Naive thymus-derived CD8-positive, alpha-beta T cell (primary cell): Measurements from ENCODE around the gene XPC. TPM values are rescaled to one million over a fixed set of nuclear protein-coding genes. Genes with fewer than 3 reads are reported as not detected.
"Not testable (repeated sequence)": the region's sequence is repeated elsewhere in the genome, so short reads cannot be mapped to it uniquely, and the experiment has no call there.

Source experiments
- ATAC-seq, 2 donors: fragments of 150-1000 bp; cut with Tn5 transposase in 1 of 2; sonication (Bioruptor Pico), chemical (Tn5 transposase) in 1 of 2; 1 replicate in 1 of 2; 2 replicates in 1 of 2; pipeline ENCODE4 v1.10.0; 2021; ENCODE audit warnings: mild to moderate bottlenecking in 2 of 2, moderate library complexity in 2 of 2
- POLR2A ChIA-PET: fragments of 350-600 bp; sonication (Branson Sonifier 250); formaldehyde crosslinking; loops from one replicate; lab custom pipeline; 2021; ENCODE audit warnings: antibody characterized with exemption; lab: Charles Lee
- DNase-seq, 10 donors: peaks; one replicate each; pipeline versions ENCODE4 v3.0.0 to v3.0.0-alpha.2; 2020 to 2022
- H3K27ac Mint-ChIP-seq, 10 donors: one replicate each; pipeline ENCODE4 v1.8.0; 2020 to 2022; ENCODE audit warnings: mild to moderate bottlenecking in 10 of 10, mixed read lengths in 10 of 10, moderate library complexity in 4 of 10, inconsistent platforms in 1 of 10
- H3K27me3 Mint-ChIP-seq, 5 donors: one replicate each; pipeline ENCODE4 v1.8.0; 2021 to 2022; ENCODE audit warnings: mixed read lengths in 5 of 5
- H3K36me3 Mint-ChIP-seq, 3 donors: one replicate each; pipeline ENCODE4 v1.8.0; 2020 to 2022; ENCODE audit warnings: mixed read lengths in 3 of 3, mild to moderate bottlenecking in 2 of 3, inconsistent platforms in 1 of 3
- H3K4me1 Mint-ChIP-seq, 4 donors: one replicate each; pipeline ENCODE4 v1.8.0; 2021 to 2022; ENCODE audit warnings: mixed read lengths in 4 of 4
- H3K4me3 Mint-ChIP-seq, 10 donors: one replicate each; pipeline ENCODE4 v1.8.0; 2020 to 2022; ENCODE audit warnings: mild to moderate bottlenecking in 10 of 10, mixed read lengths in 10 of 10, moderate library complexity in 6 of 10, inconsistent platforms in 1 of 10
- H3K9me3 Mint-ChIP-seq, 9 donors: one replicate each; pipeline ENCODE4 v1.8.0; 2020 to 2022; ENCODE audit warnings: mixed read lengths in 9 of 9, mild to moderate bottlenecking in 3 of 9, inconsistent platforms in 1 of 9, moderate library complexity in 1 of 9
- polyA plus RNA-seq, 3 donors: library from polyadenylated mRNA; unstranded; fragments of 300-500 nt; fragmentation: Illumina TruSeq; gene quantifications; one replicate each; pipeline ENCODE4 v1.2.3, GENCODE V29; 2021
- total RNA-seq, 8 experiments: library from RNA in 2 of 8; stranded (reverse) in 2 of 8; gene quantifications; one replicate each; pipeline ENCODE4 v1.2.3 and lab custom pipeline; 2021 to 2026

XPC gene
- total RNA-seq: 10 to 100 TPM; 90.9 to 95.2 TPM
- polyA plus RNA-seq: 10 to 100 TPM; 28.5 to 49.6 (median 49.4) TPM
- 68.5 to 204 (median 112) reads per million in 6 experiments for total RNA-seq (lab: John Stamatoyannopoulos, UW)

- H3K9me3 Mint-ChIP-seq: no peaks in the 10 kb centered on the region
- H3K36me3 Mint-ChIP-seq: peaks cover 4 to 25% (median 15%) of the 10 kb centered on the region in 3 donors
- H3K4me1 Mint-ChIP-seq: peaks cover 32 to 75% (median 74%) of the 10 kb centered on the region in 4 donors
- peak; percentile 85 to 88 for ATAC-seq
- peak within 1 kb of the TSS; percentile 88 to 100 (median 98) for H3K4me3 Mint-ChIP-seq
- peak; percentile 97 to 100 (median 98) for DNase-seq
- no peaks in the 10 kb centered on the region for H3K27me3 Mint-ChIP-seq
- peak within 1 kb of the TSS; percentile 97 to 100 (median 100) for H3K27ac Mint-ChIP-seq
- POLR2A ChIA-PET: interaction anchor here (0.6 to 7.0 kb wide), 25 partner anchors 13 to 1694 kb away, joined by 3 to 124 read pairs (median 5); partner anchors contain the start of genes CCDC174, CHCHD4, NUP210 and RBSN
Measured at GRCh38 chr3:14178247-14179113, at the start of gene XPC, which contains the start of gene LSM3. Gene XPC (minus strand): TSS chr3:14178601. CDS start chr3:14178568, 33 bp downstream. Gene LSM3 (plus strand): TSS chr3:14178817. CDS start chr3:14178861, 44 bp downstream.

DNA sequence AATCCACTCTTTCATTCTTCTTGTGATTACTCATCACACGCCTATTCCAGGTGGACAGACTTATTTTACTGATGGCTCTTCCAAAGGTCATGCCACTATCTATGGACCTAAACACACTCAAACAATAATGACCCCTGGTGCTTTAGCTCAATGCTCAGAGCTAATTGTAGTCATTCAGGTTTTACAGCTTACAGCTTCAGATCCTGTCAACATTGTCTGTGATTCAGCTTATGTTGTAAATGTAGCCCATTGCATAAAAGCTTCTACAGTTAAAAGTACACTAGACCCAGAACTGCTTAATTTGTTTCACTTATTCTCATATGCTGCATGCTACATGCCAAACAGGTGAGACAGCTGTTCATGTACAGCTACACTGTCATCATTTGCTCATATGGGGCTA is 49.5 kb upstream of the XPC start:
- Mint-ChIP-seq H3K27me3 (peaks cover 23 to 57% (median 35%) of the 10 kb centered on the region in 5 donors), H3K4me3 (no peak overlapping the region)

GRCh38 chr3:14226351-14226750 is 48.0 kb upstream of the XPC start:
- H3K36me3 Mint-ChIP-seq: peaks cover 2 to 15% (median 8%) of the 10 kb centered on the region in 3 donors
- ATAC-seq, H3K27ac Mint-ChIP-seq, DNase-seq, H3K4me3 Mint-ChIP-seq, POLR2A ChIA-PET, H3K4me1 Mint-ChIP-seq: not testable (repeated sequence)
- H3K9me3 Mint-ChIP-seq: peaks cover 4 to 21% (median 14%) of the 10 kb centered on the region in 9 donors
- H3K27me3 Mint-ChIP-seq: peaks cover 15 to 42% (median 27%) of the 10 kb centered on the region in 5 donors

More for the DNA sequence above, 49.5 kb upstream of the XPC start:
- peaks cover 2 to 8% (median 7%) of the 10 kb centered on the region in 4 donors for H3K4me1 Mint-ChIP-seq
- H3K9me3 Mint-ChIP-seq: peaks cover 0 to 9% (median 2%) of the 10 kb centered on the region in 9 donors
- no peak overlapping the region for H3K27ac Mint-ChIP-seq
- DNase-seq: no peak
- peaks cover 2 to 6% (median 3%) of the 10 kb centered on the region in 3 donors for H3K36me3 Mint-ChIP-seq
- ATAC-seq: no peak
- POLR2A ChIA-PET: no interaction called here

DNA sequence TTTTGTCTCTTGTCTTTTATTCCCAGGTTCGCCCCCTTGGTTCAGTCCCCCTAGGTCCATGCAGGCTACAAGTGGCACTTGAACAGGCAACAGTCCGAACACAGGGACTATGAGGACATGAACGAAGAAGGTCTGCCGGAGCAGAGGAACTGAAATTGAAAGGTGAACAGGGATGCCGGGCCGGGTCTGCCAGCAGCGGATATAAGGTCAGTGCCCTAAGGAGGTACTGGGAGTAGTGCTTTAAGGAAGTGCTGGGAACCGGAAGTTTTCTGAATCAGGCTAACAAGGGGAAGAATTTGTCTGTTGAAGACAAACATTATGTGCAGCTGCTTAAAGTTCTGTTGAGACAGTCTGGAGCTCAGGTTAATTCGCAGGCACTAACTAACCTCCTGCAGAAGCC is 47.0 kb upstream of the XPC start:
- no peak overlapping the region for H3K4me3 Mint-ChIP-seq

GRCh38 chr3:14224895-14225294 is 46.5 kb upstream of the XPC start:
- H3K27me3 Mint-ChIP-seq: peaks cover 7 to 30% (median 22%) of the 10 kb centered on the region in 5 donors
- no peak for ATAC-seq
- peaks cover 6 to 35% (median 24%) of the 10 kb centered on the region in 9 donors for H3K9me3 Mint-ChIP-seq
- H3K36me3 Mint-ChIP-seq: peaks cover 2 to 28% (median 11%) of the 10 kb centered on the region in 3 donors
- no peak overlapping the region for H3K4me3 Mint-ChIP-seq
- H3K4me1 Mint-ChIP-seq: peaks cover 0 to 2% (median 1%) of the 10 kb centered on the region in 4 donors
- DNase-seq: no peak
- POLR2A ChIA-PET: no interaction called here
- peak overlapping the region in 1 of 10 donors; percentile 11 for H3K27ac Mint-ChIP-seq

More for the DNA sequence above, 47.0 kb upstream of the XPC start:
- Mint-ChIP-seq H3K27ac (peak overlapping the region in 1 of 10 donors; percentile 11), H3K9me3 (peaks cover 4 to 30% (median 18%) of the 10 kb centered on the region in 9 donors), H3K36me3 (peaks cover 2 to 23% (median 8%) of the 10 kb centered on the region in 3 donors), H3K4me1 (peaks cover 0 to 2% (median 1%) of the 10 kb centered on the region in 4 donors), H3K27me3 (peaks cover 12 to 33% (median 20%) of the 10 kb centered on the region in 5 donors)
- DNase-seq (no peak), ATAC-seq (no peak)
- POLR2A ChIA-PET: no interaction called here

DNA sequence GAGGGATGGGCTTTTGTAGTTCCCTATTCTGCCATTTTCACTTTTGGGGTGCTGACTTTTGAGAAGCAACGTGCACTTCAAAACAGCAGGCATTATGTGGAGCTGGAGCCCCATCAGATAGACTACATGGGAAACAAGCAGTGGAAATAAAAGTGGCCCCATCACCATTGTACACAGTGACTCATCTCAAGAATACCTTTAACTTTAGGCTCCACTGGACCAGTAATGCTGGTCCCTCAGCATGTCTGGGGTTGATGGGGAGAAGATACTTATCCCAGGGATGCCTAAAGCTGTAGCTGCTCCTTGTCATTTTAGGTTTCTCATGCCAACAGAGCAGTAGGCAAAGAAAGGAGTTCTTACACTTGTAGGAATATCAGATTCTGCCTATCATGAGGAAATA is 45.2 kb upstream of the XPC start:
- H3K9me3 Mint-ChIP-seq: peaks cover 7 to 41% (median 25%) of the 10 kb centered on the region in 9 donors
- peaks cover 7 to 30% (median 23%) of the 10 kb centered on the region in 5 donors for H3K27me3 Mint-ChIP-seq
- no peak overlapping the region for H3K27ac Mint-ChIP-seq
- no peak overlapping the region for H3K4me3 Mint-ChIP-seq
- DNase-seq (no peak), ATAC-seq (no peak)
- H3K4me1 Mint-ChIP-seq: peaks cover 0 to 2% (median 1%) of the 10 kb centered on the region in 4 donors
- POLR2A ChIA-PET: no interaction called here
- H3K36me3 Mint-ChIP-seq: peaks cover 2 to 31% (median 14%) of the 10 kb centered on the region in 3 donors

DNA sequence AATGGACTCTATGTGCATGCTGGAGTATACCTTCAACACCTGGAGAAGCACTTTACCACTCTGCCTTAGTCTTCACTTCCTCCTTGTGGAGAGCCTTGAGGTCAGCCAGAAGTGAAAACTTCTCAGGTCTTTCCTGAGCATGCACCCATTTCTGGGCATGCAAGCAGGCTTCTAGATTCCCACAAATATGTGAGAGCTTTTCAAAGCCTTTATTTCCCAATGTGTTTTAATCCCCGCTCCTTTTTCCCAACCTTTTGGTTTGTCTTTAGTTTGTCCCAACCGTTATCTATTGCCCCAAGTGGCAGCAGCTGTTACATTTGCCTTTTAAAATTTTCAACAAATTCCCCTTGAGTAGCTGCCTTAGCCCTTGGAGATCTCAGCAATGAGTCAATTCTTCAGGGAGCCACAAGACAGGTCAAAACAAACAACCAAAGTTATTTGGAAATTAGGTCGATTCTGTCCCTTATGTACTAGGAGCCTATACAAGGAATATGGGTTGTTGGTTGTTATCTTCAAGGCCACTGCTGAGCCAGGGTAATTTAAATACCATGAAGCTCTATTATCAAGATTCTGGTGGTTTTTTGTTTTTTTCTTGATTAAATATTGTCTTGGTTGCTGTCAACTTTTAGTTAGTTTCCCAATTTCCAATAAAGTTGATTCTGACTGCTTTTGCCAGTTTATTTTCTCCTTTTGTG is 44.6 kb upstream of the XPC start:
- POLR2A ChIA-PET: no interaction called here
- DNase-seq (no peak), ATAC-seq (no peak)
- Mint-ChIP-seq H3K4me1 (peaks cover 0 to 2% (median 1%) of the 10 kb centered on the region in 4 donors), H3K4me3 (no peak overlapping the region), H3K36me3 (peaks cover 2 to 31% (median 14%) of the 10 kb centered on the region in 3 donors), H3K9me3 (peaks cover 7 to 41% (median 25%) of the 10 kb centered on the region in 9 donors), H3K27ac (no peak overlapping the region), H3K27me3 (peaks cover 6 to 25% (median 20%) of the 10 kb centered on the region in 5 donors)

- H3K9me3 Mint-ChIP-seq: peaks cover 7 to 41% (median 25%) of the 10 kb centered on the region in 9 donors
Measured at GRCh38 chr3:14222457-14222856, 44.1 kb upstream of the XPC start.

DNA sequence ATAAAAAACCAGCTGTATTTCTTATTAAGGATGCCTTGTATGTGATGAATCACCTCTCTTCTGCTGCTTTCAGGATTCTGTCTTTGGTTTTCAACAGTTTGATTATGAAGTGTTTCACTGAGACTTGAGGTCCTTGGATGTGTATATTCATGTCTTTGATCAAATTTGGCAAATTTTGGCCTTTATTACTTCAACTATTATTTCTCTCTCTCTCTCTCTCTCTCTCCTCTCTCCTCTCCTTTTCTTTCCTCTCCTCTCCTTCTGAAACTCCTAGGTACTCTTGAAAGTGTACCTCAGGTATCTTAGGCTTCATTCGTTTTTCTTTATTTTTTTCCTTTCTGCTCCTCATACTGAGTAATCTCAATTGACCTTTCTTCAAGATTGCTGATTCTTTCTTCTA is 43.5 kb upstream of the XPC start:
- H3K36me3 Mint-ChIP-seq: peaks cover 2 to 31% (median 14%) of the 10 kb centered on the region in 3 donors

More at GRCh38 chr3:14222457-14222856, 44.1 kb upstream of the XPC start:
- peaks cover 2 to 31% (median 14%) of the 10 kb centered on the region in 3 donors for H3K36me3 Mint-ChIP-seq
- POLR2A ChIA-PET: no interaction called here
- no peak overlapping the region for H3K27ac Mint-ChIP-seq
- H3K4me3 Mint-ChIP-seq: no peak overlapping the region
- peaks cover 6 to 23% (median 16%) of the 10 kb centered on the region in 5 donors for H3K27me3 Mint-ChIP-seq
- no peak for DNase-seq
- no peak for ATAC-seq
- H3K4me1 Mint-ChIP-seq: peaks cover 0 to 3% (median 2%) of the 10 kb centered on the region in 4 donors

GRCh38 chr3:14220933-14221332 is 42.5 kb upstream of the XPC start:
- Mint-ChIP-seq H3K9me3 (peaks cover 7 to 41% (median 25%) of the 10 kb centered on the region in 9 donors), H3K36me3 (peaks cover 2 to 31% (median 14%) of the 10 kb centered on the region in 3 donors), H3K4me1 (peaks cover 0 to 8% (median 2%) of the 10 kb centered on the region in 4 donors), H3K27ac (no peak overlapping the region), H3K4me3 (no peak overlapping the region), H3K27me3 (peaks cover 4 to 20% (median 14%) of the 10 kb centered on the region in 5 donors)
- POLR2A ChIA-PET: no interaction called here
- no peak for DNase-seq
- no peak for ATAC-seq

More for the DNA sequence above, 43.5 kb upstream of the XPC start:
- Mint-ChIP-seq H3K9me3 (peaks cover 7 to 41% (median 25%) of the 10 kb centered on the region in 9 donors), H3K27ac (no peak overlapping the region), H3K4me3 (no peak overlapping the region), H3K4me1 (peaks cover 0 to 4% (median 2%) of the 10 kb centered on the region in 4 donors), H3K27me3 (peaks cover 6 to 23% (median 16%) of the 10 kb centered on the region in 5 donors)
- DNase-seq (no peak), ATAC-seq (no peak)
- POLR2A ChIA-PET: no interaction called here

- Mint-ChIP-seq H3K36me3 (peaks cover 2 to 31% (median 14%) of the 10 kb centered on the region in 3 donors), H3K9me3 (peaks cover 7 to 40% (median 25%) of the 10 kb centered on the region in 9 donors), H3K4me3 (peak overlapping the region in 2 of 10 donors; percentile 24 to 55), H3K27ac (peak overlapping the region in 2 of 10 donors; percentile 20 to 72), H3K27me3 (peaks cover 0 to 11% (median 2%) of the 10 kb centered on the region in 5 donors), H3K4me1 (peaks cover 0 to 8% (median 0%) of the 10 kb centered on the region in 4 donors)
- POLR2A ChIA-PET: no interaction called here
- DNase-seq (no peak), ATAC-seq (no peak)
Measured at GRCh38 chr3:14218355-14218754, 40.0 kb upstream of the XPC start.
